ENCODE measurements around the gene SLC35F1. TPM values are rescaled to one million over a fixed set of nuclear protein-coding genes. Genes with fewer than 3 reads are reported as not detected.

The SLC35F1 gene
- total and polyA plus RNA-seq, 3 donors from 2014 or later, result 1.4 to 1.8 (median 1.6) TPM

GRCh38 chr6:118101220-118101619, 194.2 kb downstream of the SLC35F1 start:
- DNase-seq, result no peak
- Histone ChIP-seq H3K27me3 (no peaks in the 10 kb centered on the region), H3K9me3 (no peaks in the 10 kb centered on the region), H3K4me3 (no peak overlapping the region), H3K27ac (no peak overlapping the region), H3K36me3 (ENCODE audit: low read depth, missing control alignments) (no peaks in the 10 kb centered on the region), H3K4me1 (no peaks in the 10 kb centered on the region)
- 55 to 58% methylated on average over 1 of the region's 1 CpG for WGBS, 2 donors
- TF ChIP-seq CTCF (IDR thresholded peaks at IDR 0.05), result no peak
- intact Hi-C loops (cut with DNase I; ENCODE audit: low total_unique reads), result no loop called here

GRCh38 chr6:118101831-118102345, 194.8 kb downstream of the SLC35F1 start:
- Histone ChIP-seq H3K4me1 (no peaks in the 10 kb centered on the region), H3K9me3 (no peaks in the 10 kb centered on the region), H3K27me3 (no peaks in the 10 kb centered on the region), H3K4me3 (no peak overlapping the region), H3K36me3 (ENCODE audit: low read depth, missing control alignments) (no peaks in the 10 kb centered on the region), H3K27ac (no peak overlapping the region)
- intact Hi-C loops (cut with DNase I; ENCODE audit: low total_unique reads), result no loop called here
- no peak for TF ChIP-seq CTCF (IDR thresholded peaks at IDR 0.05)
- no peak for TF ChIP-seq POLR2A (IDR thresholded peaks at IDR 0.05)
- no peak for DNase-seq
- 42 to 58% methylated on average over 4 of the region's 4 CpGs for WGBS, 2 donors

DNA sequence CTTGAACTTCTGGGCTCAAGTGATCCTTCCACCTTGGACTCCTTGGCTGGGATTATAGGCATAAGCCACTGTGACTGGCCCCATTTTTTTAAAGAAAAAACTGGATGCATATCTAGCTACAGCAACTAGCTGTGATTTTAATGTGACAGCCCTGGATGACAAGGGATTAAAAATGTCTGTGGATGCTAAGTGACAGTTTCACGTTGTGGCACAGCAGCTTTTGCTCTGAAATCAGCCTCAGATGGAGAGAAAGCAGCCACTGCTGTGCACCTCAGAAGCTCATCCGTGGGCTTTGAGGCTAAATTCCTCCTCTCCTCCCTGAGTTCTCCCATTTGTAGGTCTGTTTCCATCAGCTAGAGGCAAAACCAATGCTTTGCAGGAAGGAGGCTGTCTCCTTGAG, 195.3 kb downstream of the SLC35F1 start:
- DNase-seq, result no peak
- Histone ChIP-seq H3K27me3 (no peaks in the 10 kb centered on the region), H3K9me3 (no peaks in the 10 kb centered on the region), H3K4me3 (no peak overlapping the region), H3K4me1 (no peaks in the 10 kb centered on the region), H3K36me3 (ENCODE audit: low read depth, missing control alignments) (no peaks in the 10 kb centered on the region), H3K27ac (no peak overlapping the region)
- intact Hi-C loops (cut with DNase I; ENCODE audit: low total_unique reads), result no loop called here
- 57 to 75% methylated on average over 2 of the region's 2 CpGs for WGBS, 2 donors
- no peak for TF ChIP-seq POLR2A (IDR thresholded peaks at IDR 0.05)
- TF ChIP-seq CTCF (IDR thresholded peaks at IDR 0.05), result no peak

- intact Hi-C loops (cut with DNase I; ENCODE audit: low total_unique reads), result no loop called here
- WGBS, 2 donors, result 77 to 79% methylated on average over 5 of the region's 5 CpGs
- no peaks in the 10 kb centered on the region for H3K27me3 ChIP-seq
- no peak for TF ChIP-seq POLR2A (IDR thresholded peaks at IDR 0.05)
- TF ChIP-seq CTCF (IDR thresholded peaks at IDR 0.05), result no peak
- H3K9me3 ChIP-seq, result no peaks in the 10 kb centered on the region
- H3K4me3 ChIP-seq, result no peak overlapping the region
- H3K4me1 ChIP-seq, result no peaks in the 10 kb centered on the region
- no peak overlapping the region for H3K27ac ChIP-seq
- DNase-seq, result no peak
- no peaks in the 10 kb centered on the region for H3K36me3 ChIP-seq (ENCODE audit: low read depth, missing control alignments)
Observed at GRCh38 chr6:118103381-118104146, 196.5 kb downstream of the SLC35F1 start.

Data from testis (tissue), 3 donors.